Naive thymus-derived CD8-positive, alpha-beta T cell (primary cell): ENCODE measurements around the gene KRTAP10-7. TPM values are rescaled to one million over a fixed set of nuclear protein-coding genes. Genes with fewer than 3 reads are reported as not detected.
A peak's percentile ranks its signal among the peaks of the same experiment; 100 is the strongest.
"Not testable (repeated sequence)": the region's sequence is repeated elsewhere in the genome, so short reads cannot be mapped to it uniquely, and the experiment has no call there.

ENCODE experiments used
- ATAC-seq, 2 donors: fragments of 150-1000 bp; cut with Tn5 transposase in 1 of 2; sonication (Bioruptor Pico), chemical (Tn5 transposase) in 1 of 2; 1 replicate in 1 of 2; 2 replicates in 1 of 2; pipeline ENCODE4 v1.10.0; 2021; ENCODE audit warnings: mild to moderate bottlenecking in 2 of 2, moderate library complexity in 2 of 2
- POLR2A ChIA-PET: fragments of 350-600 bp; sonication (Branson Sonifier 250); formaldehyde crosslinking; loops from one replicate; lab custom pipeline; 2021; ENCODE audit warnings: antibody characterized with exemption; lab: Charles Lee
- DNase-seq, 10 donors: peaks; one replicate each; pipeline versions ENCODE4 v3.0.0 to v3.0.0-alpha.2; 2020 to 2022
- H3K27ac Mint-ChIP-seq, 10 donors: one replicate each; pipeline ENCODE4 v1.8.0; 2020 to 2022; ENCODE audit warnings: mild to moderate bottlenecking in 10 of 10, mixed read lengths in 10 of 10, moderate library complexity in 4 of 10, inconsistent platforms in 1 of 10
- H3K27me3 Mint-ChIP-seq, 5 donors: one replicate each; pipeline ENCODE4 v1.8.0; 2021 to 2022; ENCODE audit warnings: mixed read lengths in 5 of 5
- H3K36me3 Mint-ChIP-seq, 3 donors: one replicate each; pipeline ENCODE4 v1.8.0; 2020 to 2022; ENCODE audit warnings: mixed read lengths in 3 of 3, mild to moderate bottlenecking in 2 of 3, inconsistent platforms in 1 of 3
- H3K4me1 Mint-ChIP-seq, 4 donors: one replicate each; pipeline ENCODE4 v1.8.0; 2021 to 2022; ENCODE audit warnings: mixed read lengths in 4 of 4
- H3K4me3 Mint-ChIP-seq, 10 donors: one replicate each; pipeline ENCODE4 v1.8.0; 2020 to 2022; ENCODE audit warnings: mild to moderate bottlenecking in 10 of 10, mixed read lengths in 10 of 10, moderate library complexity in 6 of 10, inconsistent platforms in 1 of 10
- H3K9me3 Mint-ChIP-seq, 9 donors: one replicate each; pipeline ENCODE4 v1.8.0; 2020 to 2022; ENCODE audit warnings: mixed read lengths in 9 of 9, mild to moderate bottlenecking in 3 of 9, inconsistent platforms in 1 of 9, moderate library complexity in 1 of 9
- polyA plus RNA-seq, 3 donors: library from polyadenylated mRNA; unstranded; fragments of 300-500 nt; fragmentation: Illumina TruSeq; gene quantifications; one replicate each; pipeline ENCODE4 v1.2.3, GENCODE V29; 2021
- total RNA-seq, 8 experiments: library from RNA in 2 of 8; stranded (reverse) in 2 of 8; gene quantifications; one replicate each; pipeline ENCODE4 v1.2.3 and lab custom pipeline; 2021 to 2026

Gene KRTAP10-7
- total and polyA plus RNA-seq, 5 experiments from 2014 or later = not detected

DNA sequence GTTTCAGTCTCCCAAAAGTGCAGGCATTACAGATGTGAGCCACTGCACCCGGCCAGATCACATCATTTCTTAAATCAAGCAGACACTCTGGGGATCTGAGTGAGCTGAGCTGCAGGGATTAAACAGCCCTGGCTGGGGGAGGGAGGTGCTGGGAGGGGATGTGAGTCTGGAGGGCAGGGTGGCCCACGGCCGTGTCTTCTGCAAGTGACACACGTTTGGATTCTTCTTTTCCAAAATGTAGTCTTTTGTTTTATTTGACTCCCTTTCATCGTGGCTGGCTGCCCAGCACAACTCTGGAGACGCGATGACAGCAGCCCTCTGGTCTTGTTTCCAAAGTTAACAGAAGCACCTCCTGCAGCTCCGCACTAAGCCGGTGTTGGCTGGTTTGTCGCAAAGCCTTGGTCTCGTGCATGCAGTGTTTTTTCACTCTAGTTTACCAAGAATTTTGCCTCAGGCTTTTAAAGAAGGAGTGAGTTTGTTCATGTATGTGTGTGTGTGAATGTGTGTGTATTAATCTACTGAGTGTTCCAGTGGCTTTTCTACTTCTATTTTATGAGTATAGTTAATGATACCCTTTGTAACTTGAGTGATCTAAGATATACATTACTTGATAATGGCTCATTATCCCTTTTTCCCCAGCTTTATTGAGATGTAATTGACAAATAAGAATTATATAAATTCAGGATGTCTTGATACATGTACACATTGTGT lies 17.2 kb upstream of the KRTAP10-7 start:
- Mint-ChIP-seq H3K9me3 (peaks cover 0 to 16% (median 7%) of the 10 kb centered on the region in 9 donors), H3K27me3 (peaks cover 3 to 21% (median 12%) of the 10 kb centered on the region in 5 donors), H3K4me3 (peak overlapping the region in 2 of 10 donors; percentile 18 to 68), H3K27ac (peak overlapping the region in 4 of 10 donors; percentile 50 to 87 (median 58)), H3K4me1 (peaks cover 16 to 44% (median 33%) of the 10 kb centered on the region in 4 donors), H3K36me3 (peaks cover 0 to 10% (median under 1%) of the 10 kb centered on the region in 3 donors)
- no peak for ATAC-seq
- DNase-seq = no peak
- POLR2A ChIA-PET = no interaction called here

DNA sequence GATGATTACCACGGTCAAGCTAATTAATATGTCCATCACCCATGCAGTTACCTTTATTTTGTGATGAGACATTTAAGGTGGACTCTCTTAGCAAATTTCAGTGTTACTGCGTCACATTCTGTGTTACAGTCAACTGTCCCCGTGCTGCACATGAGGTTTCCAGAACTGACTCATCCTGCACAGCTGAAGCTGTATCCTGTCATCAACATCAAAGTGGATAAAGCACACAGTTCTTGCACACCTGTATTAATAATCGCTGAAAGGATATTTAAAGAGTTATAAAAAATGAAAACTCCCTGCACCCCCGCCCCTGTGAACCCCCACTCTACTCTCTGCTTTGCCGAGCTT lies 16.6 kb upstream of the KRTAP10-7 start:
- POLR2A ChIA-PET = no interaction called here
- H3K4me1 Mint-ChIP-seq = peaks cover 16 to 44% (median 33%) of the 10 kb centered on the region in 4 donors
- DNase-seq (no peak), ATAC-seq (peak in 1 of 2 donors; percentile 54)
- H3K9me3 Mint-ChIP-seq = peaks cover 0 to 13% (median 6%) of the 10 kb centered on the region in 9 donors
- H3K36me3 Mint-ChIP-seq = peaks cover 0 to 10% (median 0%) of the 10 kb centered on the region in 3 donors
- peak overlapping the region in 1 of 10 donors; percentile 18 for H3K4me3 Mint-ChIP-seq
- no peak overlapping the region for H3K27ac Mint-ChIP-seq
- H3K27me3 Mint-ChIP-seq = peaks cover 3 to 21% (median 12%) of the 10 kb centered on the region in 5 donors

DNA sequence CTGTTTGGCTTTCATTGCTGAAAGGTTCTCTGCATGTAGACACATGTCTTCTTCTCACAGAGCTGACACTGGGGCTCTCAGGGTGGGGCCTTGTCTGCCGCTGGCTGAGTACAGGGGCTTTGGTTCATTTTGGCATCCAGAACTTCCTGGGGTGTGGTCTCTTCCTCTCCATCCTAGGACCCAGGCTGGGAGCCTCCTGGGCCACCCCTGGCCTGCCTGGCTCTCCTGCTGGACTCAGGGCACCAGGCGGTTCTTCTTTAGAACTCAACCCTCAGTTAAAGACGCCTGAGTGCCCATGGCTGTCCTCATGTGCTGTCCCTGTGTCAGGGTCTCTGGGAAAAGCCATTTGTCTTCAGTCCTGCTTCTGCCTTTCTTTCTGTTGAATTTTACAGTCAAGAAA lies 14.5 kb upstream of the KRTAP10-7 start:
- Mint-ChIP-seq H3K27me3 (peaks cover 3 to 24% (median 12%) of the 10 kb centered on the region in 5 donors), H3K27ac (peak overlapping the region in 2 of 10 donors; percentile 14 to 80), H3K4me1 (peaks cover 16 to 34% (median 28%) of the 10 kb centered on the region in 4 donors), H3K36me3 (peaks cover 0 to 9% (median 0%) of the 10 kb centered on the region in 3 donors), H3K9me3 (peaks cover 0 to 12% (median 3%) of the 10 kb centered on the region in 9 donors), H3K4me3 (no peak overlapping the region)
- DNase-seq (no peak), ATAC-seq (no peak)
- POLR2A ChIA-PET = no interaction called here

DNA sequence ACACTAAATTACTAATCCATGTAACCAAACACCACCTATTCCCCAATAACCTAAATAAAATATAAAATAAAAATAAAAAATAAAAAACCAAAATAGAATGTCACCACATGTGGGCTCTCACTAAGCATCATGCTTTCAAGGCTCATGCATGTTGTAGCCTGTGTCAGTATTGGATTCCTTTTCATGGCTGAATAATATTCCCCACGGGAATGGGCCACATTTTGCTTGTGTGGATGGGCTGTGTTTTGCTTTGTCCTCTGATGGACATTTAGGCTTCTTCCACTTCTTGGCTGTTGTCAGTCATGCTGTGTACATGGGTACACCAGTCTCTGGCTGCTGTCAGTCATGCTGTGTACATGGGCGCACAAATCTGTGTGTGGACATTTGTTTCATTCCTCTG lies 11.3 kb upstream of the KRTAP10-7 start:
- DNase-seq (no peak), ATAC-seq (no peak)
- POLR2A ChIA-PET = no interaction called here
- no peaks in the 10 kb centered on the region for H3K9me3 Mint-ChIP-seq
- H3K4me3 Mint-ChIP-seq = no peak overlapping the region
- peaks cover 0 to 19% (median 12%) of the 10 kb centered on the region in 4 donors for H3K4me1 Mint-ChIP-seq
- H3K27me3 Mint-ChIP-seq = peaks cover 3 to 24% (median 12%) of the 10 kb centered on the region in 5 donors
- peak overlapping the region in 3 of 10 donors; percentile 20 to 65 (median 42) for H3K27ac Mint-ChIP-seq
- H3K36me3 Mint-ChIP-seq = no peaks in the 10 kb centered on the region

DNA sequence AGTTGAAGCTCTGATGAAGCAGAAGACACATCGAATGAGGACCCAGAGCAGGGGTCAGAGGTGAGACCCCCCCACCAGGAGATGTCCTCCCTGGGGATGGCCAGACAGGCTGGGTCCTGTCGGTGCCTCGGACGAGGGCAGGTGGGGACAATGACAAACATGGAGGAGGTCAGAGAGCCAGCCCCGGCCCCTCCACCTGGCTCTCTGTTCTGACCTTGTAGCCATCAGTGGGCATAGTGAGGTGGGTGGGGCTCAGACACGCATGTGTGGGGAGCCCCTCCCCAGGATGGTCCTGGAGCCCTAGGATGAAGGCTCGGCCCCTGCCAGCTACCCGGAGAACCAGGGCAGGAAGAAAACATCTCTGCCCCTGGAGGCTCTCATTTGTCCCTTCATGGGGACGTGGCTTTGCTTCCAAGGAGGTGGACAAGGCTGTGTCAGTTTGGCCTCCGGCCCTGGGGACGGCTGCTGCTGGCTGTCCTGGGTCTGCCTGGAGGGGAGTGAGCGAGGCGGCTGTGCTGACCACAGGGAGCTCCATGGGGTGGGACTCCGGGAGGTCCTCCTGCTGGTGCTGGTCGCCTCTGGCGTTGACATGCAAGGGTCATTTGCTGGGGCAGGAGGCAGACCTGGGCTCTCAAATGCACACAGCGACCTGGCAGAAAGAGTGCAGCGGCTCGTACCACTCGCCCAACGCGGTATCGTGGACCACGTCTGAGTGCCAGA lies 10.7 kb upstream of the KRTAP10-7 start:
- no peaks in the 10 kb centered on the region for H3K36me3 Mint-ChIP-seq
- H3K4me3 Mint-ChIP-seq = no peak overlapping the region
- POLR2A ChIA-PET = no interaction called here
- H3K27ac Mint-ChIP-seq = peak overlapping the region in 3 of 10 donors; percentile 15 to 65 (median 42)
- DNase-seq = no peak
- H3K4me1 Mint-ChIP-seq = peaks cover 0 to 16% (median 7%) of the 10 kb centered on the region in 4 donors
- H3K9me3 Mint-ChIP-seq = no peaks in the 10 kb centered on the region
- ATAC-seq = no peak
- peaks cover 3 to 20% (median 12%) of the 10 kb centered on the region in 5 donors for H3K27me3 Mint-ChIP-seq

DNA sequence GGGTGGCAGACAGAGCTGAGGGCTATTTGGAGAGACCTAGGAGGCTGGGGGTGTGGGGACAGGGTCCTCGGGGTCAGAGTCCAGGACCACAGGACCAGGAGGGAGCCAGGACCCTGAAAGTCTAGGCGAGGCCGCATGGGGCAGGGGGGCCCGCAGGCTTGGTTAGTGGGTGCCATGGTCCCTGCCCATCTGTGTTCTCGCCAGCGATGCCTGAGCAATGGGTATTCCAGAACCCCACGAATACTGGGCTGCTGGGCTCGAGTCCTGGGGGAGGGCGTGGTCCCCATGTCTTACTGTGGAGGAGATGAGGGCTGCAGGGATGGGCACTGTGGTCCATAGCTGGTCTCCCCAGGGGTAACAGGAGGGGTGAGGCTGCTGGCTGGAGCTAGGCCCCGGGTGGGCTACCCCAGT lies 10.1 kb upstream of the KRTAP10-7 start:
- Mint-ChIP-seq H3K27me3 (peaks cover 3 to 20% (median 10%) of the 10 kb centered on the region in 5 donors), H3K9me3 (no peaks in the 10 kb centered on the region), H3K4me3 (no peak overlapping the region), H3K27ac (no peak overlapping the region), H3K4me1 (peaks cover 0 to 17% (median 9%) of the 10 kb centered on the region in 4 donors), H3K36me3 (no peaks in the 10 kb centered on the region)
- POLR2A ChIA-PET = no interaction called here
- DNase-seq = no peak
- no peak for ATAC-seq

DNA sequence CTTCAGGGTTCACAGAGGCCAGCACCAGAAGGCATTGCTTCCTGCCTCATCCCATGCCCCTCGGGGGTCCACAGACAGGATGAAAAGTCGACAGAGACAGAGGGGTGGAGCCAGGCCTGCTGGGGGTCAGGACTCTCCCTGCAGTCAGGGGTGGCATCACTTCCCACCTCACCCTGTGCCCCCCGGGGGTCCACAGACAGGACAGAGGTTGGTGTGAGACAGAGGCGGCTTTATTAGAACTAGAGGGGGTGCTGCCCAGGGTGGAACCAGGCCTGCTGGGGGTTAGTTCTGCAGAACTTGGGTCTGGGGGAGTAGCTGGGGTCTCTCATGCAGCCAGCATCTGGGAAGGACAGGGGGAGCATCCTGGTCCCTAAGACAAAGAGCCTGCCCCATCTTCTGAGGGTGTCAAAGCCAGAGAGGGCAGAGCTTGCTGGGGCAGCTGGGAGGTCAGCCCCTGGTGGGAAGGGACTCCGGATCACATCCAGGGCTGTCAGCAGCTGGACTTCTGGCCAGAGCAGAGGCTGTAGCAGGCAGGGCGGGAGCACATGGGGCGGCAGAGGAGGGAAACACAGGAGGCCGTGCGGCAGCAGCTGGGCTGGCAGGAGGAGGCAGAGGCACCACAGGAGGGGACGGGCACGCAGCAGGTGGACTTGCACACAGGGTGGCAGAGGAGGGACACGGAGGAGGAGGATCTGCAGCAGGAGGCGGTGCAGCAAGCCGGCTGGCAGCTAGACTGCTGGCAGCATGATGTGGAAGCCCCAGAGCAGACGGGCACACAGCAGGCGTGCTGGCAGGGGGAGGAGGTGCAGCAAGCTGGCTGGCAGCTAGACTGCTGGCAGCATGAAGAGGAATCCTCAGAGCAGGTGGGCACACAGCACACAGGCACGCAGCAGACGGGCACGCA lies 9.2 kb upstream of the KRTAP10-7 start:
- H3K36me3 Mint-ChIP-seq, ATAC-seq, POLR2A ChIA-PET, H3K4me3 Mint-ChIP-seq, DNase-seq, H3K9me3 Mint-ChIP-seq: not testable (repeated sequence)
- Mint-ChIP-seq H3K27ac (peak overlapping the region in 4 of 10 donors; percentile 17 to 49 (median 36)), H3K4me1 (peaks cover 0 to 15% (median 11%) of the 10 kb centered on the region in 4 donors), H3K27me3 (peaks cover 0 to 17% (median 6%) of the 10 kb centered on the region in 5 donors)

DNA sequence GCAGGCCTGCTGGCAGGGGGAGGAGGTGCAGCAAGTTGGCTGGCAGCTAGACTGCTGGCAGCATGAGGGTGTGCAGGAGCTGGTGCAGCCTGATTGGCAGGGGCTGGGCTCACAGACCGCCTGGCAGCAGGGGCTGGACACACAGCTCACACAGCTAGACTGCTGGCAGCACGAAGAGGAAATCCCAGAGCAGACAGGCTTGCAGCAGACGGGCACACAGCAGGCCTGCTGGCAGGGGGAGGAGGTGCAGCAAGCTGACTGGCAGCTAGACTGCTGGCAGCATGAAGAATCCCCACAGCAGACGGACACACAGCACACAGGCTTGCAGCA lies 8.6 kb upstream of the KRTAP10-7 start:
- DNase-seq, ATAC-seq, H3K4me3 Mint-ChIP-seq, H3K9me3 Mint-ChIP-seq, H3K36me3 Mint-ChIP-seq, POLR2A ChIA-PET: not testable (repeated sequence)
- Mint-ChIP-seq H3K4me1 (peaks cover 0 to 14% (median 10%) of the 10 kb centered on the region in 4 donors), H3K27ac (peak overlapping the region in 4 of 10 donors; percentile 17 to 49 (median 36)), H3K27me3 (peaks cover 0 to 13% (median 2%) of the 10 kb centered on the region in 5 donors)

DNA sequence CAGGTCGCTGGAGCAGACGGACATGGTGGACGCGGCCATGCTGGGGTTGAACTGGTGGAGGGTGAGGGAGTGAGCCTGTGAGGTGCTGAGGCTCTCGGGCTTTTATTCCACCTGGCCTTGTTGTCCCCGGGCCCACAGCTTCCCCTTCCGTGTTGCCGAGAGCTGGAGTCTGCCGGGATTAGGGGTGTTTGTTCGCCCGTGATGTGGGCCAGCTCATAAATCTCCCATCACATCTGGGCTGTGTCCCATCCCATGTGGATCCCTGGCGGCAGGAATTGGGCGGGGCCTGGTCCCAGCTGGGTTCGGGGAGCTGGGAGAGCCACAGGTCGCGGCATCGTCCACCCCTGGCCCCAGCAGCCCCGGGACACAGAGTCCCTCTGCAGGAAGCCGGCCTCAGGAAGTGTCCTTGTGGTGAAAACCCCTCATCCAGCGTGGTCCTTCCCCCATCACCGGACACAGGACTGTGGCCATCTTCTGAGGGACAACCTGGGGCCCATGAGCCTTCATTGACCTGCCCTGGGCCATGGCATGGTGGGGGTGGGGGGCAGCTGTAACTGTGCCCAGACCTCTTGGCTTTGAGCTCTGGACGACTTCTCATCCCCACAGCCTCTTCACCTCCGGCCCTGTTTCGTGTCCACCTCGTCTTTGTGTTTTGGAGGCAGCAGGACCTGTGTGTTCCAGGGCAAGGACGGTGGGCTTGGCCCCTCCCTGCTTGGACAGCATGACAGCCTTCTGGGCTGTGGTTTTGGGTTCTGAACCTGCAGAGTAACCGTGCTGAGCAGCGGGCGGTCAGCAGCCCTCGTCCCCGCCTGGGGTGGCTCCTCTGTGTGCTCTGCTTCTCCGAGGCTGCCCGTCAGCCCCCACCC lies 7.7 kb upstream of the KRTAP10-7 start, which contains the start of gene KRTAP10-6:
KRTAP10-6 (minus strand) TSS at position 60 of the 866 bp plus-strand sequence; CDS start at position 39, 21 bp downstream.
- peak within 1 kb of the TSS in 5 of 10 donors; percentile 17 to 61 (median 39) for H3K27ac Mint-ChIP-seq
- H3K27me3 Mint-ChIP-seq = peaks cover 0 to 6% (median 0%) of the 10 kb centered on the region in 5 donors
- POLR2A ChIA-PET = no interaction called here
- peaks cover 0 to 14% (median 10%) of the 10 kb centered on the region in 4 donors for H3K4me1 Mint-ChIP-seq
- DNase-seq (no peak), ATAC-seq (no peak)
- H3K4me3 Mint-ChIP-seq = no peak within 1 kb of the TSS
- H3K9me3 Mint-ChIP-seq = no peaks in the 10 kb centered on the region
- H3K36me3 Mint-ChIP-seq = no peaks in the 10 kb centered on the region

DNA sequence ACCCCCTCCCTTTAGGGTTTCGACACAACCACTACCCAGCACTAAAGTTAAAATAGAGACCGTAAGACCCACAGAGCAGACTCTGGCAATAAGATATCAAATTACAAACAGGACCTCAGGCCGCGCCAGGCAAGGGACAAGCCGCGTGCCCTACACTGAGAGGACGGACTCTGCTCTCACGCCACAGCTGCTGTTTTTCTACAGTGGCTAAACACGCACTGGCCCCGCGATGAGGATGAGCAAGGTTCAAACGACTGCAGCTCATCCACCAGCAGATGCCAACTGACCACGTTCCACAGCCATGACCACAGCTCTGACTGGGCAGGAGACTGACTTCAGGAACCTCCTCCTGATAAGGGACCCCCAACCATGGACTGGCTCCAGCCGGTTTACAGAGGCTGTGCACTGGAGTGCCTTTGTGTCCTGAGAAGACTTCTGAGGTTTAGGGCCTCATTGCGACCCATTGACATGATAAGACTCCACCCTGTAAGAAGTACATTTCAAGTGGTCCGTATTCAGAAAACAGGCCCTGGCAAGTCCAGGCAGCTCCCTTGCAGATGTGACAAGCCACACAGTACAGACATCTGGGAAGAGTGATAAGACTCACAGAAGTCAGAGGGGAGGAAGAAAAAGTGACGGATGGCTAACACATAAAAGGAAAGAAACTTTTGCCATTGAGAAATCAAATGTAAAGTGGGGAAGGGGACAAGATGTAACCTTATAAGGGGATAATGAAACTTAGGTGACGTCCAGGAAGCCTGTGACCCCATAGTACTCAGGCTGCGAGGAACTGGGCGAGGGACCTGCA lies 6.6 kb upstream of the KRTAP10-7 start:
- DNase-seq = no peak
- peak overlapping the region in 5 of 10 donors; percentile 31 to 83 (median 60) for H3K27ac Mint-ChIP-seq

More for the DNA sequence above, 6.6 kb upstream of the KRTAP10-7 start:
- Mint-ChIP-seq H3K36me3 (peaks cover 0 to 9% (median 2%) of the 10 kb centered on the region in 3 donors), H3K4me1 (peaks cover 0 to 14% (median 10%) of the 10 kb centered on the region in 4 donors), H3K4me3 (peak overlapping the region in 1 of 10 donors; percentile 10), H3K9me3 (peaks cover 0 to 10% (median 4%) of the 10 kb centered on the region in 9 donors), H3K27me3 (peaks cover 0 to 6% (median 0%) of the 10 kb centered on the region in 5 donors)
- no peak for ATAC-seq
- POLR2A ChIA-PET = no interaction called here
